A549 (cell line): ENCODE measurements around the gene ZMYND8.

Source experiments
- CTCF ChIP-seq: fragments of >200 bp; sonication (Bioruptor Twin); formaldehyde crosslinking; IDR thresholded peaks from 3 replicates; pipeline ENCODE4 v1.5.1; 2016
- EP300 ChIP-seq, 2 experiments: fragments of >200 bp; sonication (Bioruptor Twin); formaldehyde crosslinking; IDR thresholded peaks; 2 replicates in 1 of 2; 3 replicates in 1 of 2; pipeline ENCODE4 v1.6.1; 2016 to 2017
- HDAC2 ChIP-seq: fragments of 200-600 bp; sonication (generic); IDR thresholded peaks from 2 replicates; pipeline ENCODE4 v1.6.1; 2016
- HOXA7 ChIP-seq: fragments of 250-450 bp; sonication (Bioruptor Pico); IDR thresholded peaks from 2 replicates; pipeline ENCODE4 v1.5.0; 2020; ENCODE audit warnings: mild to moderate bottlenecking, moderate library complexity
- JUN ChIP-seq, 2 experiments: fragments of >200 bp; sonication (Bioruptor Twin); formaldehyde crosslinking; IDR thresholded peaks; 2 replicates in 1 of 2; 3 replicates in 1 of 2; pipeline ENCODE4 v1.6.1; 2016 to 2017
- POLR2A ChIP-seq: IDR thresholded peaks from 2 replicates; pipeline ENCODE4 v1.6.1; 2012; ENCODE audit warnings: mild to moderate bottlenecking, low read length
- ZFP36 ChIP-seq: fragments of 450-650 bp; IDR thresholded peaks from 2 replicates; pipeline ENCODE4 v1.6.1; 2014; ENCODE audit warnings: borderline replicate concordance; ENCODE audit not compliant: partially characterized antibody
- TF ChIP-seq, protein P1 (sequence below): IDR thresholded peaks from 2 replicates; pipeline ENCODE4 v1.6.1; 2012

- TF ChIP-seq, protein P1, sequence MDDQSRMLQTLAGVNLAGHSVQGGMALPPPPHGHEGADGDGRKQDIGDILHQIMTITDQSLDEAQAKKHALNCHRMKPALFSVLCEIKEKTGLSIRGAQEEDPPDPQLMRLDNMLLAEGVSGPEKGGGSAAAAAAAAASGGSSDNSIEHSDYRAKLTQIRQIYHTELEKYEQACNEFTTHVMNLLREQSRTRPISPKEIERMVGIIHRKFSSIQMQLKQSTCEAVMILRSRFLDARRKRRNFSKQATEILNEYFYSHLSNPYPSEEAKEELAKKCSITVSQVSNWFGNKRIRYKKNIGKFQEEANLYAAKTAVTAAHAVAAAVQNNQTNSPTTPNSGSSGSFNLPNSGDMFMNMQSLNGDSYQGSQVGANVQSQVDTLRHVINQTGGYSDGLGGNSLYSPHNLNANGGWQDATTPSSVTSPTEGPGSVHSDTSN, result no peak
- TF ChIP-seq HDAC2 (no peak), CTCF (no peak), EP300 (IDR thresholded peaks at IDR 0.05) (no peak), POLR2A (no peak), JUN (IDR thresholded peaks at IDR 0.05) (no peak), HOXA7 (no peak), ZFP36 (no peak)
Measured at GRCh38 chr20:47349365-47350180, 6.9 kb downstream of the ZMYND8 start.
